HepG2 (cell line): ENCODE results near the gene ZNF597. TPM values are rescaled to one million over a fixed set of nuclear protein-coding genes. Genes with fewer than 3 reads are reported as not detected.

Source experiments
- AGO2 ChIP-seq: fragments of 200-400 bp; formaldehyde crosslinking; optimal IDR thresholded peaks from 2 replicates; pipeline ENCODE3; 2017; ENCODE audit warnings: mild to moderate bottlenecking, low read depth, low read length, moderate library complexity
- ATF7 ChIP-seq, 2 experiments: fragments of 450-650 bp in 1 of 2; sonication (generic) in 1 of 2; formaldehyde crosslinking in 1 of 2; IDR thresholded peaks; 2 replicates each; pipeline versions ENCODE4 v1.4.0 to v1.6.1; 2016 to 2020; ENCODE audit warnings: antibody characterized with exemption in 1 of 2, mild to moderate bottlenecking in 1 of 2, missing genetic modification reagents in 1 of 2
- CREM ChIP-seq, 2 experiments: sonication (generic) in 1 of 2; formaldehyde crosslinking in 1 of 2; IDR thresholded peaks; 2 replicates each; pipeline versions ENCODE4 v1.4.0 to v1.6.1; 2016 to 2020; ENCODE audit warnings: antibody characterized with exemption in 1 of 2, mild to moderate bottlenecking in 1 of 2, missing genetic modification reagents in 1 of 2
- ELF4 ChIP-seq: sonication (generic); formaldehyde crosslinking; IDR thresholded peaks from 2 replicates; pipeline ENCODE4 v1.5.0; 2020; ENCODE audit warnings: missing genetic modification reagents, mild to moderate bottlenecking, moderate library complexity, borderline replicate concordance
- FIP1L1 ChIP-seq: fragments of 200-400 bp; formaldehyde crosslinking; IDR thresholded peaks from 2 replicates; pipeline ENCODE4 v1.6.1; 2018; ENCODE audit warnings: low read depth, mild to moderate bottlenecking, low read length, moderate library complexity, borderline replicate concordance; ENCODE audit not compliant: insufficient read depth
- FLYWCH1 ChIP-seq: sonication (generic); formaldehyde crosslinking; IDR thresholded peaks from 2 replicates; pipeline ENCODE4 v1.8.1; 2023; ENCODE audit warnings: mild to moderate bottlenecking, missing genetic modification reagents
- GRHL1 ChIP-seq: sonication (generic); formaldehyde crosslinking; conservative IDR thresholded peaks from 2 replicates; pipeline ENCODE4 v1.8.0; 2022; ENCODE audit warnings: missing genetic modification reagents
- JUND ChIP-seq: sonication (generic); formaldehyde crosslinking; IDR thresholded peaks from 2 replicates; pipeline ENCODE4 v1.8.0; 2022; ENCODE audit warnings: mild to moderate bottlenecking, missing genetic modification reagents
- PBX3 ChIP-seq: sonication (generic); formaldehyde crosslinking; IDR thresholded peaks from 2 replicates; pipeline ENCODE4 v1.8.1; 2023; ENCODE audit warnings: missing genetic modification reagents, inconsistent platforms, borderline replicate concordance
- RELA ChIP-seq: sonication (generic); formaldehyde crosslinking; IDR thresholded peaks from 2 replicates; pipeline ENCODE4 v1.4.0; 2020; ENCODE audit warnings: missing genetic modification reagents
- RFX1 ChIP-seq: fragments of 450-650 bp; IDR thresholded peaks from 2 replicates; pipeline ENCODE4 v1.6.1; 2017
- SNAPC2 ChIP-seq: sonication (generic); formaldehyde crosslinking; IDR thresholded peaks from 2 replicates; pipeline ENCODE4 v1.8.1; 2022; ENCODE audit warnings: mild to moderate bottlenecking, missing genetic modification reagents
- TARDBP ChIP-seq: sonication (generic); formaldehyde crosslinking; IDR thresholded peaks from 2 replicates; pipeline ENCODE4 v1.8.0; 2022; ENCODE audit warnings: mild to moderate bottlenecking, missing genetic modification reagents
- ZBTB1 ChIP-seq: sonication (generic); formaldehyde crosslinking; IDR thresholded peaks from 2 replicates; pipeline ENCODE4 v1.4.0; 2020; ENCODE audit warnings: missing genetic modification reagents, borderline replicate concordance
- ZBTB49 ChIP-seq: sonication (generic); formaldehyde crosslinking; IDR thresholded peaks from 2 replicates; pipeline ENCODE4 v1.4.0; 2020; ENCODE audit warnings: missing genetic modification reagents, borderline replicate concordance
- ZMYM2 ChIP-seq: sonication (generic); formaldehyde crosslinking; IDR thresholded peaks from 2 replicates; pipeline ENCODE4 v1.8.0; 2022; ENCODE audit warnings: mild to moderate bottlenecking, missing genetic modification reagents
- ZNF124 ChIP-seq: sonication (generic); formaldehyde crosslinking; IDR thresholded peaks from 2 replicates; pipeline ENCODE4 v1.4.0; 2020; ENCODE audit warnings: missing genetic modification reagents
- ZNF225 ChIP-seq: sonication (generic); formaldehyde crosslinking; IDR thresholded peaks from 2 replicates; pipeline ENCODE4 v1.4.0; 2020; ENCODE audit warnings: mild to moderate bottlenecking, missing genetic modification reagents
- ZNF230 ChIP-seq: sonication (generic); formaldehyde crosslinking; IDR thresholded peaks from 2 replicates; pipeline ENCODE4 v1.4.0; 2020; ENCODE audit warnings: mild to moderate bottlenecking, missing genetic modification reagents
- ZNF317 ChIP-seq: sonication (generic); formaldehyde crosslinking; IDR thresholded peaks from 2 replicates; pipeline ENCODE4 v1.5.0; 2020; ENCODE audit warnings: mild to moderate bottlenecking, missing genetic modification reagents
- ZNF326 ChIP-seq: sonication (generic); formaldehyde crosslinking; IDR thresholded peaks from 2 replicates; pipeline ENCODE4 v1.4.0; 2020; ENCODE audit warnings: missing genetic modification reagents, borderline replicate concordance
- ZNF543 ChIP-seq: sonication (generic); formaldehyde crosslinking; IDR thresholded peaks from 2 replicates; pipeline ENCODE4 v1.4.0; 2020; ENCODE audit warnings: mild to moderate bottlenecking, missing genetic modification reagents
- ZNF772 ChIP-seq: sonication (generic); formaldehyde crosslinking; IDR thresholded peaks from 2 replicates; pipeline ENCODE4 v1.5.0; 2020; ENCODE audit warnings: mild to moderate bottlenecking, missing genetic modification reagents
- ZNF782 ChIP-seq: sonication (generic); formaldehyde crosslinking; IDR thresholded peaks from 2 replicates; pipeline ENCODE4 v1.4.0; 2020; ENCODE audit warnings: missing genetic modification reagents, mild to moderate bottlenecking, borderline replicate concordance
- ZSCAN21 ChIP-seq: sonication (generic); formaldehyde crosslinking; IDR thresholded peaks from 2 replicates; pipeline ENCODE4 v1.8.0; 2022; ENCODE audit warnings: mild to moderate bottlenecking, missing genetic modification reagents, moderate library complexity, borderline replicate concordance
- polyA plus RNA-seq, 8 experiments: library from polyadenylated mRNA; depleted of rRNA in 3 of 8; stranded (reverse) in 7 of 8; unstranded in 1 of 8; fragments of >200 nt; fragmentation: Illumina TruSeq in 4 of 8; extraction: Trizol in 4 of 8; gene quantifications; 2 replicates each; pipeline versions ENCODE4 v1.2.1 to v1.2.3, GENCODE V29; 2011 to 2016; ENCODE audit warnings: low read depth in 4 of 8, missing spikeins in 1 of 8, mixed read lengths in 1 of 8; ENCODE audit not compliant: insufficient read depth in 1 of 8
- total RNA-seq, 5 experiments: library from RNA; depleted of rRNA; stranded (reverse); fragments of >200 nt; fragmentation: Illumina TruSeq; extraction: Trizol; gene quantifications; 2 replicates each; pipeline ENCODE4 v1.2.3, GENCODE V29; 2016; ENCODE audit warnings: low read depth in 1 of 5

Gene ZNF597
- total and polyA plus RNA-seq, 2 of the 13 experiments (the other 11 are each of a cell fraction or from before 2014, with no cell fraction given), result 1.3 to 2.4 TPM

GRCh38 chr16:3457434-3458252, 14.3 kb upstream of the ZNF597 start (continued):
- peak; percentile 79; the same call in 1 of the 2 replicates for TF ChIP-seq ZNF225 (CRISPR knock-in tag)
- peak; percentile 45; the same call in 1 of the 2 replicates for TF ChIP-seq RELA (CRISPR knock-in tag)
- TF ChIP-seq ZNF772 (CRISPR knock-in tag), result no peak
- TF ChIP-seq ZSCAN21, result peak; percentile 18; the same call in 1 of the 2 replicates
- TF ChIP-seq SNAPC2 (CRISPR knock-in tag), result peak; percentile 74
- peak; percentile 80 for TF ChIP-seq ZNF317
- TF ChIP-seq ZNF230 (CRISPR knock-in tag), result 0 out of 2 replicates have a peak, but pooled peaks have one; percentile 50
- TF ChIP-seq ZBTB1 (CRISPR knock-in tag), result no peak
- TF ChIP-seq ZNF543, result peak; percentile 84; the same call in 1 of the 2 replicates
- 0 out of 2 replicates have a peak, but pooled peaks have one; percentile 18 for TF ChIP-seq JUND (CRISPR knock-in tag)
- no peak for TF ChIP-seq RFX1
- no peak for TF ChIP-seq FIP1L1
- peak; percentile 89 for TF ChIP-seq TARDBP (CRISPR knock-in tag)
- no peak for TF ChIP-seq ZMYM2 (CRISPR knock-in tag)
- TF ChIP-seq ATF7 (IDR thresholded peaks at IDR 0.05), result no peak
- TF ChIP-seq ATF7 (CRISPR knock-in tag; IDR thresholded peaks at IDR 0.05), result peak; percentile 39; the same call in 1 of the 2 replicates
- peak; percentile 95 for TF ChIP-seq ZNF124 (CRISPR knock-in tag)
- peak; percentile 89 for TF ChIP-seq AGO2
- TF ChIP-seq ZNF782 (CRISPR knock-in tag), result no peak; the same call in 1 of the 2 replicates
- no peak for TF ChIP-seq ZBTB49 (CRISPR knock-in tag)
- TF ChIP-seq ELF4 (CRISPR knock-in tag), result no peak
- TF ChIP-seq FLYWCH1, result no peak
- TF ChIP-seq GRHL1 (CRISPR knock-in tag), result no peak
- no peak for TF ChIP-seq ZNF326 (CRISPR knock-in tag)
- no peak for TF ChIP-seq PBX3 (CRISPR knock-in tag)
- TF ChIP-seq CREM (IDR thresholded peaks at IDR 0.05), result no peak
- no peak for TF ChIP-seq CREM (CRISPR knock-in tag; IDR thresholded peaks at IDR 0.05)
